NCI-H1436 treated with DMSO at 0.1 percent for 48 hours (cell line): Measurements from ENCODE around the gene RNF166.

Experiments
- DNase-seq: peaks from one replicate; lab custom pipeline; 2025; lab: John Stamatoyannopoulos, UW

RNF166 gene

GRCh38 chr16:88692861-88693260 lies 13.3 kb downstream of the RNF166 start:
- no peak for DNase-seq

GRCh38 chr16:88691924-88692560 lies 14.2 kb downstream of the RNF166 start:
- DNase-seq, result no peak

- DNase-seq, result no peak
Measured at GRCh38 chr16:88691129-88691813, 14.9 kb downstream of the RNF166 start.

GRCh38 chr16:88690341-88691128 lies 15.7 kb downstream of the RNF166 start:
- DNase-seq, result no peak

GRCh38 chr16:88688013-88688778 lies 18.0 kb downstream of the RNF166 start:
- peak; percentile 18 for DNase-seq

GRCh38 chr16:88687676-88688012 lies 18.6 kb downstream of the RNF166 start:
- no peak for DNase-seq

GRCh38 chr16:88687254-88687576 lies 19.0 kb downstream of the RNF166 start:
- no peak for DNase-seq

GRCh38 chr16:88686439-88687253 lies 19.6 kb downstream of the RNF166 start, which contains the start of gene SNAI3:
Gene SNAI3 (minus strand): TSS chr16:88686507. CDS start chr16:88686406, 101 bp downstream.
- DNase-seq, result peak; percentile 32

GRCh38 chr16:88686062-88686438 lies 20.2 kb downstream of the RNF166 start:
- no peak for DNase-seq

- DNase-seq, result no peak
Measured at GRCh38 chr16:88685156-88686061, 20.8 kb downstream of the RNF166 start.

GRCh38 chr16:88684569-88685155 lies 21.5 kb downstream of the RNF166 start:
- DNase-seq, result no peak

GRCh38 chr16:88681709-88682451 lies 24.3 kb downstream of the RNF166 start:
- no peak for DNase-seq

GRCh38 chr16:88681084-88681680 lies 25.0 kb downstream of the RNF166 start:
- DNase-seq, result no peak

- no peak for DNase-seq
Measured at GRCh38 chr16:88680554-88681083, 25.6 kb downstream of the RNF166 start.

- no peak for DNase-seq
Measured at GRCh38 chr16:88678224-88678979, 27.8 kb downstream of the RNF166 start.

GRCh38 chr16:88677721-88678120 lies 28.5 kb downstream of the RNF166 start:
- DNase-seq, result no peak

- DNase-seq, result no peak
Measured at GRCh38 chr16:88676502-88677242, 29.5 kb downstream of the RNF166 start.
